Fibroblast of skin of left biceps (primary cell): ENCODE data around the gene AP3D1.
"Not testable (repeated sequence)": the region's sequence is repeated elsewhere in the genome, so short reads cannot be mapped to it uniquely, and the experiment has no call there.

Source experiments
- DNase-seq, 2 experiments: peaks; one replicate each; pipeline ENCODE4 v3.0.0-alpha.2; 2013; ENCODE audit warnings: low read depth in 2 of 2

The AP3D1 gene

DNA sequence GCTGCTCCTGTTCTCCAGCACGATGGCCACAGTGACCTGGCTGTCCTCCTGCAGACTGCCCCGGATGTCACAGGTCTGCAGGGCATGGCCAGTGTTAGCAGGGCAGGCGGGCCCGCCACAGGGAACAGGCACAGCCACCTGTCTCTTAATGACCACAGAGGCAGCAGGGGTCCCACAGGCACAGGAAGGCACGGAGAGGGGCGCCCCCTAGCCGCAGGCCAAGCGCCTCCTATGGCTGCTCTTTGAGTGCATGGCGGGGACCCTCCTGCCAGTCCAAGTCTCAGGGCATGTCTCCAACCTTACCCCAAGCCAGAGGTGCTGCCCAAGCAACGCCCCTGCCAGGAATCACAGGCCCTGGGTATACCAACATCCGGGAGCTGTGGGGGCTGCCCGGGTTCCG, 40.5 kb downstream of the AP3D1 start:
- no peak for DNase-seq

DNA sequence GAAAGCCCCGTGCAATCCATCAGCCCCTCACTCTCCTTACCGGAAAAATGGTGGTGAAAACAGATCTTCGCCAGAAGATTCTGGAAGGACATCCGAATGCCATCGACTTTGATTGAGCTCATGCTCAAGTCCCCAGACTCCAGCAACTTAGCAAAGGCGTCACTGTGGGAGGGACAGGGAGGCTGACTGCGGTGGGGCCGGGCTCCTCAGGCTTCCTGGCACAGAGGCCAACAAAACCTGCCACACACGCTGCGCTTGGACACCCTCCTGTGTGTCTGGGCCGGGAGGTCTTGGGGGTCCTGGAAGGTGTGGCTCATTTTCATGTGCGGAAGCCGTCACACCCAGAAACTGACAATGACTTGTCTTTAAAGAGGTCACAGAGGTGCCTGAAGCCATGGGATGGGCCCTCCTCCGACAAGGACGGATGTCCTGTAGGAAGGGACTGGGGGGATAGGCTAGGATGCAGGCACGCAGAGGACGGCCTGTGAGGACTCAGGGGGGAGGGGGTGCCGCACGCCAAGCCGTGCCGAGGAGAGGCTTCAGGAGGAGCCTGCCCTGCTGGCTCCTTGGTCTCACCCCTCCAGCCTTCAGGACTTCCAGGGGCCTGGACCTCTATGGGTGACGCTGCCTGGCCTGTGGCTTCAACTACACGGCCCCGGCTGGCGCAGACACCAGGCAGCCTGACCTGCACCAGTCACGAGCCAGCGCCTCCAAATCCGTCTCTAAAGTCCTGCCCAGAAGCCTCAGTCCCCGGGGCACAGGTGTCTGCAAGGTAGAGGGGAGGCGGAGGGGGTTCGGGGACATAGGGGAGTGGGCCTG, 42.1 kb downstream of the AP3D1 start:
- DNase-seq = no peak

DNA sequence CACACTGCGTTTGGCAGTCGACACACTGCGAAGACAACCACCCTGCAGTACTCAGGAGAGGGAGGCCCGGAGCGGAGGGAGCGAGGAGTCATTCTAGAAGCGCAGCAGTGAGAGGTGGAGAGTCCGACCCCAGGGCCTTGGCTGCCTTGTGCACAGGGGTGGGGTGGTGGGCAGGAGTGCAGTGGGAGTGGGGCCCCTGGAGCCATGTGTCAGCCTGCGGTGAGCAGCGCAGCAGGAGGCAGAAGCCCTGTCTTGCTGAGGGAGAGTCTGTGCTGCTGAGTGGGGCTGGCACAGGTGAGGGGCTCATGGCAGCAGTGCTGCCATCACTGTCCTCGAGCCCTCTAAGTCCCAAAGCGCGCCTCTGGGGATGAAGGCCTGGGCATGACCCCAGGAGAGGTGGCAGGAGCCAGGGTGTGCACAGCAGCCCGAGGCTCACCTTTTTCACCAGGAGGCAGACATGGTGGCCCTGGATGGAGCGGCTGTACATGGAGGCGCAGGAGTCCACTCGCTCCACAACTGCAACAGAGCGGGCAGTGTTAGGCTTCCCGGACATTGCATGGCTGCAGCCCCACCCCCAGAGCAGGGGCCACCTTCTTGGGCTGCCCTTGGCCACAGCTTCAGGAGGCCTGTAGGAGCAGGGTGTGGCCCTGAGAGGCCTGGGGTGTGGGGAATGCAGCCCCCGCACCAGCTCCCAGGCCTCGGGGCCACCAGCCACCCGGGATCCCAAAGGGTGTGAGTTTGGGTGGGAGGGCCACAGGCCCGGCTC, 42.9 kb downstream of the AP3D1 start:
- DNase-seq = no peak

GRCh38 chr19:2103045-2103707, 48.2 kb downstream of the AP3D1 start:
- no peak for DNase-seq

DNA sequence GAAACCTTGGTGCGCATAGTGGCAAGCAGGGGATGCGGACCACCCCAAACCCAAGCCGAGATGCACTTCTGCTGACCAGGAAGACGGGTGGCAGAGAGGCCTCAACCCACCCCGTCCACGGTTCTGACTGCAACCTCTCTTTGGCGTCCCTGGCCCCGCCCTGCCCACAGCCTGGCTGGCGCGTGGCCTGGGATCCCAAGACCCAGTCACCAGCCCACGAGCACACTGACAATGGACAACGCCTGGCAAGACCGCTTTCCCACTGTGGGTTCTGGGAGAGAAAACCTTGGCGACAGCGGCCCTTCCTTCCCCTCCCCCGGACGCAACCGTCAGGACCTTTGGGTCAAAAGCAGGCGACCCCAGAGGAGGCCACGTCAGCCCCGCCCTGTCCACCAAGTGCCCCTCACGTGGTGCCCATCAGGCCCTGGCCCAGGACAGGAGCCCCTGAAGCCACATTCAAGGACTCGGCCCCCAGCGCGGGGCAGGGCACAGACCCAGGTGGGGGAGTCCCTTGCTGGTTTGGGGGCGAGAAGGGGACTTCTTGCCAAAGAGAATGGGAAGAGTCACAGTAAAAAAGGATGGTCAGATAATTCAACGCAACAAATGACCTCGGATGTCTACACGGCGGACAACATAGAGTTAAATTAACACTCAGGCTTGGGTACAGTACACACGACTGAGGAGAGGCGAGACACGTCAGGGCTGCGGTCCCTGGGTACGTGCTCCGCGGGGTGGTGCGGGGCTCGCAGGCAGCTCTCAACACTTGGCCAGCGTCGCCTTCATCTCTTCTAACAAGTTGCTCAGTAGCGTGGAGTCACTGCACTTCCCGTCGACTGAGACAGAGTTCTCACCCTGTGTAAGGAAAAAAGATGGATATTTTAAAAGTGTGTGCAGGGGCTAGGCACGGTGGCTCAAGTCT, 49.7 kb downstream of the AP3D1 start:
- DNase-seq = no peak

- DNase-seq = no peak
Measured at GRCh38 chr19:2100719-2101061, 50.7 kb downstream of the AP3D1 start.

- no peak for DNase-seq
Measured at GRCh38 chr19:2099937-2100718, 51.2 kb downstream of the AP3D1 start.

- no peak for DNase-seq
Measured at GRCh38 chr19:2099054-2099501, 52.3 kb downstream of the AP3D1 start.

GRCh38 chr19:2097886-2098327, 53.5 kb downstream of the AP3D1 start:
- DNase-seq = no peak

DNA sequence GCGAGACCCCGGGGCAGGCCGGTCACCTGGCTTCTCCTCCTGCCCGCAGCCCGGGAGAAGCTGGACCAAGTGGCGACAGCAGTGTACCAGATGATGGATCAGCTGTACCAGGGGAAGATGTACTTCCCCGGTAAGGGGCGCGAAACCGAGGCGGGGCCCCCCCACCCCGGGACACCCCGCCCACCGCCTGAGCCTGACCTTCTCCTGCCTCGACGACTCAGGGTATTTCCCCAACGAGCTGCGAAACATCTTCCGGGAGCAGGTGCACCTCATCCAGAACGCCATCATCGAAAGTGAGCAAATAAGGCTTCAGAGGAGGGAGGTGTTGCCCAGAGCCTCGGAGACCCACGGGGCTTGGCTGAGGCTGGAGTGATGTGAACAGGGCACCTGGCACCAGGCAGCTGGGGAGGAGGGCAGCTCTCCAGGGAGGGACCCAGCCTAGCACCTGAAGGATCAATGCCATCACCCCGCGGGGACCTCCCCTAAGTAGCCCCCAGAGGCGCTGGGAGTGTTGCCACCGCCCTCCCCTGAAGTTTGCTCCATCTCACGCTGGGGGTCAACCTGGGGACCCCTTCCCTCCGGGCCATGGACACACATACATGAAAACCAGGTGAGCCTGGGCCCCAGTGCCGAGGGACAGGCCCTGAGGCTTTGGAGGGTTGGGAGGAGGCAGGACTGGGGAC, 54.0 kb downstream of the AP3D1 start:
- no peak for DNase-seq

GRCh38 chr19:2096480-2097202, 54.7 kb downstream of the AP3D1 start, which contains the start of gene IZUMO4:
IZUMO4 (plus strand) TSS chr19:2096915; CDS start chr19:2096946, 31 bp downstream.
- DNase-seq = peak; percentile 92 to 94

DNA sequence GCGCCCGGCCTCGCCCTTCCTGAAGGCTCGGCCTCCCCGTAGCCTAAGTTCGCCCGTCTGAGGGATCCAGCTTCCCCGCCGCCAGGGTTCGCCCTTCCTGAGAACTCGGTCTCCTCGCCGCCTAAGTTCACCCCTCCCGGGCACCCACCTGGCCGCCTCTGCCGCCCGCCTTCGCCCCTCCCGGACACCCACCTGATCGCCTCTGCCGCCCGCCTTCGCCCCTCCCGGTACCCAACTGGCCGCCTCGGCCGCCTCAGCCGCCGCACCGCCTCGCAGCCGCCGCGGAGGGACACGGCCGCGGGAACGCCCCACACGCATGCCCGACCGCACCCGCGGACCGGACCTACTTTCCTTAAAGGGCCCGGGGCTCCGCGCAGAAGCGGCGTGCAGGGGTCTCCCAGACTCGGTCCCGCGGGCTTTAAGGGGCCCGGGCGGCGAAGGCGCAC, 55.3 kb downstream of the AP3D1 start, which contains the start of gene MOB3A:
Gene MOB3A, minus strand, starts transcription at position 293 of the 446 bp plus-strand sequence. CDS start 17,766 bp downstream, outside the sequence.
- DNase-seq = peak; percentile 90

DNA sequence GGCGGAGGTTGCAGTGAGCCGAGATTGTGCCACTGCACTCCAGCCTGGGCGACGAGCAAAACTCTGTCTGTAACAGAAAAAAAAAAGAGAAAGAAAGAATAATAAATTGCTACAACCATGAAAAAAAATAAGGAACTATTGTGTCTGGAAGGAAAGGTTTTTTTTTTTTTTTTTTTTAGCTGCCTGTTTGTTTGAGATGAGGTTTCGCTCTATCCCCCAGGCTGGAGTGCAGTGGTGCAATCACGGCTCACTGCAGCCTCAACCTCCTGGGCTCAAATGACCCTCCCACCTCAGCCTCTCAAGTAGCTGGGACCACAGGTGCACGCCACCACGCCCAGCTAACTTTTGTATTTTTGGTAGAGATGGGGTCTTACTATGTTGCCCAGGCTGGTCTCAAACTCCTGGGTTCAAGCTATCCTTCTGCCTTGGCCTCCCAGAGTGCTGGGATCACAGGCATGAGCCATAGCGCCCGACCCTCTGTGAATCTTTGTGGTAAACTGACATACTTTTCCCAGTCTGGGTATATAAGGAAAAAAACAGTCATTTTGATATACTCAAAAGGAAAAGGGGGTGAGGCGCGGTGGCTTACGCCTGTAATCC, 59.3 kb downstream of the AP3D1 start:
- DNase-seq = not testable (repeated sequence)

DNA sequence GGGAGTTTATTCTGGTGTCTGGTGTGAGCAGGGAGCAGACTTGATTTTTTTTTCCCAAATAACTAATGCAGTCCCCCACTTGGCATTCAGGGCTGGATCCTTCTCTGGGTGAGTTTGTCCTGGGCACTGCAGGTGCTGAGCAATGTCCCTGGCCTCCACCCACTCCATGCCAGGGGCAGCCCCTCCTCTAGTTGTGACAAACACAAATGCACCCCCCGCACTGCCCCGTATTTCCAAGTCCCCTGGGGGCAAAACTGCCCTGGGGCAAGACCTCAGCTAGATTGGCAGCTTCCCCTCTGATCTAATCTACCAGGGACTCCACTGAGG, 61.7 kb downstream of the AP3D1 start:
- no peak for DNase-seq

GRCh38 chr19:2089001-2089711, 62.2 kb downstream of the AP3D1 start:
- no peak for DNase-seq

- DNase-seq = no peak
Measured at GRCh38 chr19:2087621-2088100, 63.7 kb downstream of the AP3D1 start.

- not testable (repeated sequence) for DNase-seq
Measured at GRCh38 chr19:2086695-2087620, 64.4 kb downstream of the AP3D1 start.
